HG03457 (cell line): ENCODE data around the gene SCUBE1.

ENCODE experiments used
- ATAC-seq: cut with Tn5 transposase; IDR thresholded peaks from one replicate; pipeline ENCODE4 v1.9.1; 2021; ENCODE audit warnings: moderate number of reproducible peaks; ENCODE audit not compliant: unreplicated experiment

SCUBE1 gene

GRCh38 chr22:43225609-43226008 is 117.6 kb downstream of the SCUBE1 start:
- ATAC-seq, result no peak

- ATAC-seq, result no peak
Observed at GRCh38 chr22:43222987-43223386, 120.2 kb downstream of the SCUBE1 start.

GRCh38 chr22:43222262-43222661 is 120.9 kb downstream of the SCUBE1 start:
- no peak for ATAC-seq

DNA sequence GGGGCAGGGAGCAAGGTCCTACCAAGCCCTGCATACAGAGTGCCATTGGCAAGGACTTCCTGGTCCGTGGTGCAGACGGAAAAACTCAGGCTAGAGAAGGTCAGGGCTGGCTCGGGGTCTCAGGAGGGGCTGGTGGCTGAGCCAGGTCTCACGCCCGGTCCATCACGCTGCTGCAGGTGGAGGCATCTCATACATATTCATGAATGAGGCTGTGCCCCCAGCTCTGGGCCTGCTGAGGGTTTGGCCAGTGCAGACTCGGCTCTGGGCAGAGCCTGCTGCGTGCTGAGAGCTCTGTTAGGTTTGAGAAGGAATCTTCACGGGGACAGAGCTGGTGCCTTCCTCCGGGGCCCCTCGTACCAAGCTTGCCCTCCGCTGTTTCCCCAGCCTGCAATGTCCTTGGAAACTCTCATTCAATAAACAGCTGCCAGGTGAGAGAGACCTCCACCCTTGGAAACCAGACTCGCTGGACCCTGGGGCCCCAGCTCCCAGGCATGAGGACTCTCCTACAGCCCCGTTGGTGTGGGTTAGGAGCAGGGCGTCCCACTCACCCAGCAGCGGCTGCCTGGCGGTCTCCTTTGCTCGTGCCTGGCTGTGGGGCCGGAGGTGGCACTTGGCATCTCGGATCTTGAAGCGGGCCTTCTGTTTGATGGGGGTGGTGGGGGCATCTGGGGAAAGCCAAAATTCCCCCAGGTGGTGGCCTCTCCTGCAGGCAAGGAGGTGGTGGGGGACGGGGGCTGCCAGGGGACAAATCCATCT is 122.4 kb downstream of the SCUBE1 start:
- ATAC-seq, result no peak

DNA sequence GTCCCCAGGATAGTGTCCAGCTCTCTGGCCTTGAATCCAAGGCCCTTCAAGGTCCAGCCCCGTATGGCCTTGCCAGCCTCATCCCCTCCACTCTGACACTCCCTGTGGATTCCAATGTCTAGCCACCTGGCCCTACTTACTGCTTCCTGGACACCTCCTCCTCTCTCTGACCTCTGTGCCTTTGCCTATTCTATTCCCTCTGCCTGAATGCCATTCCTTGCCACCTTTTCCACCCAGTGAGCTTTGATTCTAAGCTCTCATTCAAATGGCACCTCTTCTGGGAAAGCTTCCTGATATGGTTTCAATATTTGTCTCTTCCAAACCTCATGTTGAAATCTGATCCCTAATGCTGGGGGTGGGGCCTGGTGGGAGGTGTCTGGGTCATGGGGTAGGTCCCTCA is 124.4 kb downstream of the SCUBE1 start:
- ATAC-seq, result no peak

DNA sequence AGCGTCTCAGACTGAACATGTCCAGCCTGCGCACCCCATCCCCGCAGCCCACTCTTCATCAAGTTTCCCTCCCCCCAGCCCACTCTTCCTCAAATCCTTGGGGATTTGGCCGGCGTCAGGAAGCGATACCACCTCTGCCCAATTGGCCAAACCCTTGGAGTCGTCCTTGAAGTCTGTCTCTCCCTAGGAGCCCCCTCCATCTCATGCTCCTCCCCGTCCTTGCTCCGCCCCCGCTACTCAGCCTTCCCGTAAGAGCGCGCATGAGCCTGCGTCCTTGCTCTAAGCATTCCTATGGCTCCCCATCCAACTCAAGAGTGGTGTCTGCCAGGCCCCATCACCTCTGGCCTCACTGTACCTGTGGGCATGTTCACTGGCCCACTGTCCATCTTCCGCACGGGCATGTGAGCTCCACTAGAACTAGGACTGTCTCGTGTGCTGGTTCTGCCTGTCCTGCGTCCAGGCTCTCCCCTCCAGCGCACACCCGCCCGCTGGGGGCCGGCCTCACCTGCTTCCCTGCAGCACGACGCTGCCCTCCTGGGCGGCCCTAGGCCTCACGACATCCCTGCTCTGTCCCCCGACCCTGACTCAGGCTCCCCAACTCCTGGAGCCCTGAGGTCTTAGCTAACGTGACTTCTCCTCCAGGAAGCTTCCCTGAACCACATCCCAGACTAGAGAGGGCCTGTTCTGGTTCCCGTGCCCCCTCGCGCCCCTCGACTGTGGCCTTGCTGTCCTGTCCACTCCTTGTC is 125.7 kb downstream of the SCUBE1 start:
- ATAC-seq, result no peak

- no peak for ATAC-seq
Observed at GRCh38 chr22:43216738-43217137, 126.4 kb downstream of the SCUBE1 start.

DNA sequence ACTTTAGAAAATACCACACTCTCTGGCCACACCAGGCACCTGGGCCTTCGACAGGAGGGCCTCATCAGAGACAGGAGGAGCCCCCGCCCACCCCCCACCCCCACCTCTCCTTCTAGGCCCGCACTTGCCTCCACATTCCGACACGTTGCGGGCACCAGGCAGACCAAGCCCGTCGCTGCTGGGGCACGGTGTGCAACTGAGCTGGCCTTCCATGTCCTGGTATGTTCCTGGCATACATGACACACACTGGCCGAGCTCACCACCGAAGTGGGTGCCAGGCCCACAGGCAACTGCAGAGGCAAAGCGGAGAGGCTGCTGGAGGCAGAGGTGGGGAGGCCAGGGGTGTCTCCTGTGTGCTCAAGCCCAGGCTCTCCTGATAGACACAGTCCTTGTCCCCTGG is 129.2 kb downstream of the SCUBE1 start:
- ATAC-seq, result no peak

- no peak for ATAC-seq
Observed at GRCh38 chr22:43213051-43213450, 130.1 kb downstream of the SCUBE1 start.

- no peak for ATAC-seq
Observed at GRCh38 chr22:43212434-43212952, 130.7 kb downstream of the SCUBE1 start.

GRCh38 chr22:43211941-43212433 is 131.2 kb downstream of the SCUBE1 start:
- ATAC-seq, result no peak

DNA sequence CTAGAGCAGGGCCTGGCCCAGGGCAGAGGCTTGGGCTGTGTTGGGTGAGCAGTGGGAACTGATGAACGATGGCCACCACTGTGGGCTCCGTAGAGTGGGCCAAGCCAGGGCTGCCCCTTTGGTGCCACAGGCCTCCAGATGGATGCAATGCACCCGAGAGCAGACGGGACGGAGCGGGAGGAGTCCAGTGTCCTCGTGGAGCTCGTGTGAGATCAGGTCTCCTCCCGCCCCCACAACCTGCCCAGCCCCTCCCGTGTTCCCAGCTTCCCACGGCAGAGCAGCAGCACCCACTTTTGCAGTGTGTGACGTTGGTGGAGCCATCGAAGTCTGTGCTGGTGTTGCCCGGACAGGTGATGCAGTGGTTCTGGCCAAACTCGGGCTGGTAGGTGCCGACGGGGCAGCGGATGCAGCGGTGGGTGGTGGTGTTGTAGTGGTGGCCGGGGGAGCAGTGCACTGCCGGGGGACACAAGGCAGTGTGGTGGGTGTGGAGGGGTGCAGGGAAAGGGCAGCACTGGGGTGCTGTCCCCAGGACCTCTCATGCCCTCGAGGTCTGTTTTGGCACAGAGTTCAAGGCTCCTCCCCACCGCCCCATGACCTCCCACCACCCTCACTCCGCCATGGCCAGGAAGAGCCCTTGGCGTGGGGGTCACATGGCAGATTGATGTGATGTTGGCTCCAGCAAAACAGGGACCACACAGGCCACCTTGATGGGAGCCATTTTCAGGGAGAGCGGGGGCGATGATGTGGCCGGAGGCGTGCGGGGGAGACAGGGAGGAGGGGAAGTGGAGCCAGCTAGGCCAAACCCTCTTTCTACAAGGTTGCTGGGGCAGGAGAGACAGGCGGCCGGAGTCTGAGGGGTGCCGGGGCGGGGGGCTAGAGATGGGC is 132.3 kb downstream of the SCUBE1 start:
- no peak for ATAC-seq

DNA sequence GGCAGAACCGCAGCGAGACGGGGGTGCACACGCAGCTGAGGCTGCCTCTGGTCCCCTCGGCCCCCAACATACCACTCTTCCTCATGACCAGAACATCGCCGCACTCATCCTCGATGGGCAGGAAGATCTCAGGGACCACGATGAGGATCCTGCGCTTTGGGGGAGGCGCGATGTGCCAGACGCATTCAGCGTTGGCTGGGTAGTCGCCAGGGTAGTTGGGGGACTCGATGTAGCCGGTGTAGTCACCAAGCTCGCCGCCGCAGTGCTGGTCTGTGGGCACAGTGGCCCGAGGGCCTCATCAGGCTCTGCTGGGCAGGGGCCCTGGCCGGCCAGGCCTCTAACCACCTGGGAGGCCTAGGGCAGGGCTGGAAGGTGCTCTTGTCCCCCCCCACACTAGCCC is 133.2 kb downstream of the SCUBE1 start:
- ATAC-seq, result no peak

- no peak for ATAC-seq
Observed at GRCh38 chr22:43209523-43209890, 133.7 kb downstream of the SCUBE1 start.

DNA sequence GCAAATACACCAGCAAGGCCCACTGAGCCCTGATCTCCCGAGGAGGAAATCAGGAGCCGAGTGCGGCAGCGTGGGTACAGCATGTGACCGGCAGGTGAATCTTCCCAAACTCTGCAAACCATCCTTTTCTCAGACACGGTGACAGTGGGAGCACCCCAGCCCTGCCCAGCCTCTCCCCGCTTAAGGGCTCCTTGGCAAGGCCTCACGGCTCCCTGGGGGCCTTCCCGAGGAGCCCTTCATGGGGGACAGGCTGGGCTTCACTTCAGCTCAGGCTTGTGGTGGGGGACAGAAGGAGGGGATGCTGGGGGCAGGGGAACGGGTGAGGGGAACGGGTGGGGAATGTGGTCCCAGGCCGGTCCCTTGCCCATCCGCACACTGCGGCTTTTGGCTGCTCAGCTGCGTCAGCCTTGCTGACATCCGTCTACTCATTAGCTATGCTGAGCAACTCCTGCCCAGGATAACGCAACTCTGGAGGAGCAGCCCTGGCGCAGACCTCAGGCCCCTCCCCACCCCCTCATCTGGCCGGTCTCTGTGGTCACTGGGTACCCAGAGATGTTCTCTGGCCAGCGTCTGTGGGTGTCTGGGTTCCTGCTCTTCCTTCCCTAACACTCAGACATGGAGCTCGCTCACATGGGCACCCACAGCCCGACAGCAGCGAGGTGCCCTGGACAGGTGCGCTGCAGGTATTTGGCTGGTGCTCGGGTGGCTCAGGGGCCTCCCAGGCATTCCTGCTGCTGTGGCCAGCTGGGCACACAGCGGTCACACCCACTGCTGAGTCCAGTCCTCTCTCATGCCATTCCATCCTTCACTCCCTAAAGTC is 134.3 kb downstream of the SCUBE1 start:
- no peak for ATAC-seq

DNA sequence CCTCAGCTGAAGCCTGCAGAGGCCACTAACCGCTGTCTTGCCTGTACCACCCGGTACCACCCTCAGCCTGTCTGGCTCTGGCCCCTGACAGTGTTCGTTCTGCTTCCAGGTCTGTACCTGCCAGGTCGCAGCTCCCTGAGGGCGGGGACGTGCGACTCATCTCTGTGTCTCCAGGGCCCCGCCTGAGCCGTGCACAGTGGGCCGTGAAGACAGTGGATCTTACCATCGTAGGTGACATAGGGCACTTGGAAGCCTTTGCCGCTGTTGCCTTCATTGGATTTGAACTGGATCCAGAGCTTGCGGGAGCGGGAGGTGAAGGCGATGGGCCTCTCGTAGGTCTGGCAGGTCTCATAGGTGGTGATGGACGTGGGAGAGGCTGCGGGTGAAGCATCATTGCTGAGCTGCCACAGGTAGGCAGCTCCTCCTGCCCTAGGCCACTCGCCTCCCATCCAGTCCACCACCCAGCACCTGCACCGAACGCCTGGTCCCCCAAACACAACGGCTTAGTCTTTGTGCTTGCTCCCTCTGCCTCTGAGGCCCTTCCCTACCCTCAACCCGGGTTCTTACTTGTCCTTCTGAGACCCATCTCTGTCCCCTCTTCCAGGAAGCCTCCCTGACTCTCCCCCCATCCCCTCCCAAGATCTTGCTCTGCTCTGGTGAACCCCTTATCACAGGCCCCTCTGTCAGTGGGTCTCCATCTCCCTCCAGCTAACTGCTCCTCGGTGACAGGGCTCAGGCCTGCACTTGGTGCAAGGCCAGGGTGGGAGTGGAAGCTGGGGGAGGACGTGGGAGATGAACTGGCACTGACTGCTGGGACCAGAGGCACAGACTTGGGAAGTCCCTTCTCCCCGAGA is 135.1 kb downstream of the SCUBE1 start:
- no peak for ATAC-seq

GRCh38 chr22:43207386-43207785 is 135.8 kb downstream of the SCUBE1 start:
- ATAC-seq, result no peak

- no peak for ATAC-seq
Observed at GRCh38 chr22:43206509-43207161, 136.5 kb downstream of the SCUBE1 start.
